Mesenchymal stem cell (in vitro differentiated cells and primary cell): Measurements from ENCODE around the gene JAG1.

Source experiments
- DNase-seq: peaks from one replicate; pipeline ENCODE4 v3.0.0-alpha.2; 2013
- H2AFZ ChIP-seq: one replicate; pipeline ENCODE4 v1.6.1; 2013; ENCODE audit warnings: low read depth, mild to moderate bottlenecking, control low read depth, inconsistent platforms, low read length, moderate library complexity
- H2AK5ac ChIP-seq: 2 replicates; pipeline ENCODE4 v1.6.1; 2013; ENCODE audit warnings: low read length, moderate library complexity, mild to moderate bottlenecking, inconsistent platforms; ENCODE audit not compliant: severe bottlenecking
- H2BK120ac ChIP-seq: one replicate; pipeline ENCODE4 v1.6.1; 2013; ENCODE audit warnings: low read depth, mild to moderate bottlenecking, inconsistent platforms, low read length, moderate library complexity
- H2BK12ac ChIP-seq, 2 experiments: one replicate each; pipeline ENCODE4 v1.6.1; 2013; ENCODE audit warnings: inconsistent platforms in 2 of 2, low read length in 2 of 2, mild to moderate bottlenecking in 2 of 2, moderate library complexity in 2 of 2, control low read depth in 1 of 2
- H2BK15ac ChIP-seq: one replicate; pipeline ENCODE4 v1.6.1; 2013; ENCODE audit warnings: mild to moderate bottlenecking, low read depth, inconsistent platforms; ENCODE audit not compliant: poor library complexity, severe bottlenecking
- H2BK5ac ChIP-seq: 2 replicates; pipeline ENCODE4 v1.6.1; 2013; ENCODE audit warnings: low read depth, mild to moderate bottlenecking, low read length, control low read depth, inconsistent platforms; ENCODE audit not compliant: poor library complexity, severe bottlenecking
- H3K14ac ChIP-seq, 2 experiments: one replicate each; pipeline ENCODE4 v1.6.1; 2013; ENCODE audit warnings: inconsistent platforms in 2 of 2, low read length in 2 of 2, control low read depth in 1 of 2, mild to moderate bottlenecking in 1 of 2, moderate library complexity in 1 of 2
- H3K18ac ChIP-seq, 2 experiments: one replicate each; pipeline ENCODE4 v1.6.1; 2013; ENCODE audit warnings: inconsistent platforms in 2 of 2, low read length in 2 of 2, control low read depth in 1 of 2, low read depth in 1 of 2, mild to moderate bottlenecking in 1 of 2
- H3K23ac ChIP-seq, 2 experiments: one replicate each; pipeline ENCODE4 v1.6.1; 2013; ENCODE audit warnings: inconsistent platforms in 2 of 2, low read length in 2 of 2, mild to moderate bottlenecking in 2 of 2, moderate library complexity in 2 of 2, control low read depth in 1 of 2
- H3K27ac ChIP-seq: 2 replicates; pipeline ENCODE4 v1.5.1; 2013; ENCODE audit warnings: mild to moderate bottlenecking, moderate library complexity, low read length, control low read depth, inconsistent platforms; ENCODE audit not compliant: poor library complexity, severe bottlenecking
- H3K27me3 ChIP-seq, 2 experiments: 2 replicates each; pipeline versions ENCODE4 v1.6.1 to v1.7.0; 2013; ENCODE audit warnings: low read length in 2 of 2, mild to moderate bottlenecking in 2 of 2, moderate library complexity in 2 of 2, control low read depth in 1 of 2, inconsistent platforms in 1 of 2; ENCODE audit not compliant: control insufficient read depth in 1 of 2, insufficient read depth in 1 of 2
- H3K36me3 ChIP-seq, 2 experiments: 2 replicates each; pipeline versions ENCODE4 v1.6.1 to v1.7.0; 2013; ENCODE audit warnings: low read length in 2 of 2, control low read depth in 1 of 2, inconsistent platforms in 1 of 2, low read depth in 1 of 2, mild to moderate bottlenecking in 1 of 2; ENCODE audit not compliant: insufficient read depth in 2 of 2, control insufficient read depth in 1 of 2
- H3K4ac ChIP-seq, 2 experiments: one replicate each; pipeline ENCODE4 v1.6.1; 2013; ENCODE audit warnings: inconsistent platforms in 2 of 2, low read length in 2 of 2, mild to moderate bottlenecking in 2 of 2, moderate library complexity in 2 of 2, control low read depth in 1 of 2, low read depth in 1 of 2
- H3K4me1 ChIP-seq: 2 replicates; pipeline ENCODE4 v1.6.1; 2013; ENCODE audit warnings: low read depth, low read length, control low read depth; ENCODE audit not compliant: control insufficient read depth, insufficient read depth
- H3K4me2 ChIP-seq: 2 replicates; pipeline ENCODE4 v1.6.1; 2013; ENCODE audit warnings: low read length, mild to moderate bottlenecking, inconsistent platforms; ENCODE audit not compliant: poor library complexity, severe bottlenecking
- H3K4me3 ChIP-seq, 2 experiments: 2 replicates each; pipeline versions ENCODE4 v1.5.1 to v1.7.0; 2013; ENCODE audit warnings: low read length in 2 of 2, mild to moderate bottlenecking in 2 of 2, control low read depth in 1 of 2, low read depth in 1 of 2; ENCODE audit not compliant: insufficient read depth in 1 of 2
- H3K79me1 ChIP-seq: replicated peaks from 2 replicates; pipeline ENCODE4 v1.6.1; 2013; ENCODE audit warnings: mild to moderate bottlenecking, control low read depth, low read length, inconsistent platforms; ENCODE audit not compliant: poor library complexity, severe bottlenecking
- H3K9ac ChIP-seq: 2 replicates; pipeline ENCODE4 v1.7.0; 2013; ENCODE audit warnings: mild to moderate bottlenecking, low read length, moderate library complexity
- H3K9me3 ChIP-seq: 2 replicates; pipeline ENCODE4 v1.7.0; 2013; ENCODE audit warnings: mild to moderate bottlenecking, low read length; ENCODE audit not compliant: control insufficient read depth
- H4K8ac ChIP-seq: one replicate; pipeline ENCODE4 v1.6.1; 2013; ENCODE audit warnings: inconsistent platforms, mild to moderate bottlenecking, low read length, moderate library complexity
- H4K91ac ChIP-seq: one replicate; pipeline ENCODE4 v1.6.1; 2013; ENCODE audit warnings: mild to moderate bottlenecking, low read length, inconsistent platforms
- WGBS: methylation state at CpG from one replicate; pipeline ENCODE4 v1.1.7; 2013; ENCODE audit warnings: mixed read lengths; 5-methylcytosine and 5-hydroxymethylcytosine counted together

JAG1 gene

DNA sequence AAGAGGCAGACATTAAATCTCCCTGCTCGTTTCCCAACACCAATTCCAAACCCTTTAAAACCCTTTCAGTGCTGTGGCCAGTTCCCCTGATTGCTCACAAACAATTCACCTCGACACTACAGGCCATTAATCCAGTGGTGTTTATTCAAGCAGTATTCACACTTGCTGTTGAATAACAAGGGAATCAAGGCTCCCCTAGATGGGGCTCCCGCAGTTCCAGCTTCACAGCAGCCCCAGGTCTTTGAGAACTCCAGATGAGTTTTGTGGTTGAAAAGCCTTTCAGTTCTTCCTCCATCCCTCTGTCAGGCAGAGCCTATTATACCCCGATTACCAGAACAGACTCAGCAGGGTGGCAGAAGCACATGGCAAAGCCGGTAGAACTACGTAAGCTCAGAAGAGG lies 36.2 kb downstream of the JAG1 start:
- Histone ChIP-seq H2BK12ac (no peak overlapping the region), H3K4ac (no peak overlapping the region), H3K27me3 (no peaks in the 10 kb centered on the region), H2BK5ac (no peak overlapping the region), H3K4me3 (no peak overlapping the region), H3K79me1 (peaks cover 12% of the 10 kb centered on the region), H3K4me2 (no peak overlapping the region), H3K23ac (no peak overlapping the region), H3K27ac (no peak overlapping the region), H3K36me3 (peaks cover 38 to 44% of the 10 kb centered on the region in 2 experiments), H3K9me3 (no peaks in the 10 kb centered on the region), H2AK5ac (no peak overlapping the region), H2BK15ac (no peak overlapping the region), H3K14ac (no peak overlapping the region), H3K18ac (no peak overlapping the region), H3K9ac (peak overlapping the region; percentile 2), H4K91ac (no peak overlapping the region), H2AFZ (no peak overlapping the region), H2BK120ac (no peak overlapping the region), H4K8ac (no peak overlapping the region), H3K4me1 (peaks cover 23% of the 10 kb centered on the region)
- no peak for DNase-seq
- 66% methylated on average over 6 of the region's 6 CpGs for WGBS

DNA sequence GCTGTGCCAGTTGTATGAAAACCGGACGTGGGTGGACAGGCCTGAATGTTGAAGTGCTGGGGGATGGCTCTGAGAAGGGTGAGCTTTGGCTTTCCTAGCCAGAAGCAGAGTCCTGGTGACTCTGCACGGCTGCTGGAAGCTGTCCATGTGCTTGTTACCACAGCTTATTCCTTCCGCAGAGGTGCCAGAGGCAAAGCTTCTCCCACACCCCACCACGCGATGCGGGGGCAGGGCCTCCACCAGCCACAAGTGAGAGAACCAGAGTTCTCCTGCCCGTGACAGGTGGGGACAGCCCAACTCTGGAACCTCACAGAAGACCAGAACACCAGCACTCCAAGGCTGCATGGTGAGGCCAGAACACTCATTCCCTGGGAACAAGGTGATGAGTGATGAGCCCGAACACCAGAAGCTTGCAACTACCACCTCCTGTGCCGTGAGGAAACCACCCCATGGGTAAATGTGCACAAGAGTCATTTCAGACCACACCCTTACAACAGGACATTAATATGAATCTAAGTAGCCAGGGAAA lies 36.7 kb downstream of the JAG1 start:
- H3K9ac ChIP-seq: peak overlapping the region; percentile 2
- peak overlapping the region; percentile 66 for H4K8ac ChIP-seq
- DNase-seq: no peak
- peak overlapping the region in 1 of 2 experiments; percentile 6 for H3K4me3 ChIP-seq
- peak overlapping the region in 1 of 2 experiments; percentile 7 for H3K4ac ChIP-seq
- H2BK12ac ChIP-seq: peak overlapping the region; percentile 31 to 80
- H3K4me1 ChIP-seq: peaks cover 23% of the 10 kb centered on the region
- 97% methylated on average over 10 of the region's 10 CpGs for WGBS
- no peaks in the 10 kb centered on the region for H3K9me3 ChIP-seq
- H3K79me1 ChIP-seq: peaks cover 12% of the 10 kb centered on the region
- H3K23ac ChIP-seq: no peak overlapping the region
- H2AK5ac ChIP-seq: no peak overlapping the region
- no peak overlapping the region for H2BK15ac ChIP-seq
- H3K14ac ChIP-seq: peak overlapping the region in 1 of 2 experiments; percentile 74
- peak overlapping the region in 1 of 2 experiments; percentile 28 for H3K18ac ChIP-seq
- H2AFZ ChIP-seq: no peak overlapping the region
- H4K91ac ChIP-seq: no peak overlapping the region
- no peaks in the 10 kb centered on the region for H3K27me3 ChIP-seq
- H3K36me3 ChIP-seq: peaks cover 35 to 40% of the 10 kb centered on the region in 2 experiments
- no peak overlapping the region for H2BK5ac ChIP-seq
- H3K4me2 ChIP-seq: no peak overlapping the region
- H3K27ac ChIP-seq: no peak overlapping the region
- H2BK120ac ChIP-seq: no peak overlapping the region

- H2AK5ac ChIP-seq: no peak overlapping the region
- peak overlapping the region in 1 of 2 experiments; percentile 3 for H2BK12ac ChIP-seq
- H3K9me3 ChIP-seq: no peaks in the 10 kb centered on the region
- no peak overlapping the region for H3K4ac ChIP-seq
- H3K9ac ChIP-seq: no peak overlapping the region
- no peak overlapping the region for H4K8ac ChIP-seq
- H3K18ac ChIP-seq: peak overlapping the region in 1 of 2 experiments; percentile 54
- peaks cover 12% of the 10 kb centered on the region for H3K79me1 ChIP-seq
- H4K91ac ChIP-seq: no peak overlapping the region
- H3K4me1 ChIP-seq: peaks cover 21% of the 10 kb centered on the region
- H3K14ac ChIP-seq: no peak overlapping the region
- 95% methylated on average over 5 of the region's 5 CpGs for WGBS
- H3K27ac ChIP-seq: no peak overlapping the region
- H3K27me3 ChIP-seq: no peaks in the 10 kb centered on the region
- H2BK120ac ChIP-seq: no peak overlapping the region
- no peak overlapping the region for H3K4me2 ChIP-seq
- peak; percentile 43 for DNase-seq
- no peak overlapping the region for H3K23ac ChIP-seq
- H2BK15ac ChIP-seq: no peak overlapping the region
- peaks cover 27 to 32% of the 10 kb centered on the region in 2 experiments for H3K36me3 ChIP-seq
- H3K4me3 ChIP-seq: peak overlapping the region in 1 of 2 experiments; percentile 6
- H2BK5ac ChIP-seq: no peak overlapping the region
- H2AFZ ChIP-seq: no peak overlapping the region
Measured at GRCh38 chr20:10636326-10636818, 37.4 kb downstream of the JAG1 start.

DNA sequence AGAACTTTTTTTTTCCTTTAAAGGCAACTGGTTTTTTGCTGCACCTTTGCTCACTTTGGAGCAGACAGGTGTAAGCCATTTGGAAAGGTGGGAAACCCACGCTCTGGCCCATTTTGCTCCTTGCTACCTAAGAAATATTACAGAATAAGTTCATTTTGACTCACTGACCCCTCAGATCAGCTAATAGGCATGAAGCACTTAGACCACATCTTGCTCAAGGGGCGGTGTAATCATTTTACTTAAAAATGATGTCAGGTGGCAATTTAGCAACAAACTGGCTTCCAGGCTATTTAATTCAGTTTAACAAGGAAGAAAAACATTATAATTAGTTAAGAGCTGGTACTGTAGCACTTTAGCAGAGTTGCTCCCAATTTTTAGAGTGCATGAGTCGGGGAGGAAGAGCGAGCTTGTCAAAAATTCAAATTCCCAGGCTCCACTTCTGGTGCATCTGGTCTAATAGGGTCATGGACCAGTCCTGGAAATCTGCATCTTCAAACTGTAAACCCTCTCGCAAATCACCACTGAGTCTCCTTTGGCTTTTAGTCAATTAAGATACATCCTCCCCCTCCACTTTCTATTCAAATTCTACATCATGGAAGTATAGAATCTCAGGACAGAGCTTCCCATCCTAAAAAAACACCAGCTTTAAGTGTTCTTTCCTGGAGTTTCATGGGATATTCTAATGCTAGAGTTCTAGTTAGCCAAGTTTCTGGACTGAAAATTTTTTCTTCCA lies 38.2 kb downstream of the JAG1 start:
- no peak overlapping the region for H2BK15ac ChIP-seq
- H3K9me3 ChIP-seq: no peaks in the 10 kb centered on the region
- H3K79me1 ChIP-seq: peaks cover 12% of the 10 kb centered on the region
- peak overlapping the region; percentile 49 for H3K9ac ChIP-seq
- H3K18ac ChIP-seq: no peak overlapping the region
- over 99% methylated on average over 4 of the region's 5 CpGs for WGBS
- H4K8ac ChIP-seq: no peak overlapping the region
- no peak overlapping the region for H3K14ac ChIP-seq
- H3K4ac ChIP-seq: no peak overlapping the region
- peaks cover 21% of the 10 kb centered on the region for H3K4me1 ChIP-seq
- H3K4me3 ChIP-seq: no peak overlapping the region
- no peak overlapping the region for H2BK12ac ChIP-seq
- no peak overlapping the region for H2AFZ ChIP-seq
- H3K27me3 ChIP-seq: no peaks in the 10 kb centered on the region
- H3K23ac ChIP-seq: no peak overlapping the region
- H2BK120ac ChIP-seq: no peak overlapping the region
- H2AK5ac ChIP-seq: no peak overlapping the region
- no peak overlapping the region for H4K91ac ChIP-seq
- DNase-seq: no peak
- no peak overlapping the region for H3K4me2 ChIP-seq
- peaks cover 23 to 25% of the 10 kb centered on the region in 2 experiments for H3K36me3 ChIP-seq
- no peak overlapping the region for H2BK5ac ChIP-seq
- H3K27ac ChIP-seq: peak overlapping the region; percentile 27
